ENCODE measurements around the gene KIAA1549.

Gene KIAA1549

DNA sequence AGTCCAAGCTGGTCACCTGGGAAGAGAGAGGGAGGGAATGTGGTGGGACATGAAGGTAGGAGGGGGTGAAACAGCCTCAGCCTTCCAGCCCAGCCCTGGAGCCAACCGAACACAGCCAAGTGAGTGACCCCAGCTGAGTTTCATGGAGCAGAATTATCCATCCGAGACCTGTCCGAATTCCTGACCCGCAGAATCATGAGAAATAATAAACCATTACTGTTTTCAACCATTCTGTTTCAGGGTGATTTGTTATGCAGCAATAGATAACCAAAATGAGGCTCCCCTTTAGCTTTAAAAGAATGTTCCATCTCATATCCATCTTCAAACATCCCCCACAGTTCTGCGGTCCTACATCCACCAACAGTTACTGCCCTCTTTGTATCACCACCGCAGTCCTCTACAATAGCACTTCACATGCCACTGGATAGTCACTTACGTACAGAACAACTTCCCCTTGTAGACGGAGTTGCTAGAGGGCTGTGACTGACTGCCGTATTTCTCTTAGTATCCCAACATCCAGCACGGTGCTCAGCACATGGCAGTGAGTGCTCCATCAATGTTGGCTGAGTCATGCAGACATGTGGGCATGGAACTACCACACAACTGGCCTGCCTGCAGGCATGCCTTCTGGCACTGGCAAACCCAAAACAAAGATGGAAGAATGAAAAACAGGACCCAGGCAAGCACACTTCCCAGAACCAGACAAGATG lies 18.5 kb downstream of the KIAA1549 start:
- Histone ChIP-seq H3K9me3 (ENCODE audit: control insufficient read depth, insufficient read depth, low read length) (no peaks in the 10 kb centered on the region), H3K36me3 (ENCODE audit: insufficient read depth, low read length) (no peaks in the 10 kb centered on the region), H3K4me1 (ENCODE audit: insufficient read depth, low read length) (no peaks in the 10 kb centered on the region), H3K9ac (ENCODE audit: low read depth, low read length) (no peak overlapping the region)

DNA sequence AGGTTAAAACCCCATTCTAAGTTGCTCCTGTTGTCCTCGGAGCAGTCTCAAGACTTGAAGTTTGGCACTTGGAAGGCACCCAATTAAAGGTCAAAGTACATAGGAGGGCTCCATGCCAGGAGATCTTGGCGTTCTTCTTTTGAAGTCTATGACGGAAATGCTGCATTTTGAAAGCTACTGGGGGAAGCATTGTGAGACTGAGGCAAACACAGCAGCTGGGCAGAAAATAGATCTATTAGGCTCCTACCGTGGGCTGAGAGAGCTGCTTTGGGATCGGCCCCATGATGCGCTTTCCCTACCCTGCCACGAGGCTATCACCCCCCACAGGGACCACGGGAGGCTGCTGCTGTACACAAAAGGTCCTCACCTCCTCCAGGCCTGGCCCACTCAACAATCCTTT lies 20.0 kb downstream of the KIAA1549 start:
- Histone ChIP-seq H3K9me3 (ENCODE audit: control insufficient read depth, insufficient read depth, low read length) (no peaks in the 10 kb centered on the region; the same call in 1 of the 2 replicates), H3K9ac (ENCODE audit: low read depth, low read length) (no peak overlapping the region), H3K36me3 (ENCODE audit: insufficient read depth, low read length) (no peaks in the 10 kb centered on the region), H3K4me1 (ENCODE audit: insufficient read depth, low read length) (no peaks in the 10 kb centered on the region)

DNA sequence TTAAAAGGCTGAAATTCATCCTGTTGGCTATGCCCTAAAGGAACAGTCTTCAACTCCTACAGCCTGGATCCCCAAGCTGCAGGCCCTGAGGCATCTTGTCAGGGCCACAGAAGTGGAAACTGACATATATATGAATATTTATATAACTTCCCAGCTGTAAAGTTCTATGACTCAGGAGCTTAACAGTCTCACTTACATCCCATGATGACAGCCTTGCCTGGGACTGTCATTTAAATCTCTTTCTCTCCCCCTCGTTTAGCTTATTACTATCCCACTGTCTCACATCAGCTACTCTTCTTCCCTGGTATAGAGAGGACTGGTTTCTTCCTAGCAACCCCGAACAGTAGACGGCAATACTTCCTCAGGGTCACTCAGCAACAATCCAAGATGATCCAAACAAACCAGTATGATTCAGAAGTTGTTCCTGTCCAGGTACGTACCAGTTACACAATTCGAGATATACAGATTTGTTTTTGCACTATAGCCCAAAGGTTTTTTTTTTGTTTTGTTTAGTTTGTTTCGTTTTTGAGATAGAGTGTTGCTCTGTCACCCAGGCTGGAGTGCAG lies 22.7 kb downstream of the KIAA1549 start:
- H3K4me1 ChIP-seq (ENCODE audit: insufficient read depth, low read length): no peaks in the 10 kb centered on the region; the same call in 1 of the 2 replicates
- no peaks in the 10 kb centered on the region; the same call in 1 of the 2 replicates for H3K9me3 ChIP-seq (ENCODE audit: control insufficient read depth, insufficient read depth, low read length)
- no peaks in the 10 kb centered on the region for H3K36me3 ChIP-seq (ENCODE audit: insufficient read depth, low read length)
- no peak overlapping the region for H3K9ac ChIP-seq (ENCODE audit: low read depth, low read length)

DNA sequence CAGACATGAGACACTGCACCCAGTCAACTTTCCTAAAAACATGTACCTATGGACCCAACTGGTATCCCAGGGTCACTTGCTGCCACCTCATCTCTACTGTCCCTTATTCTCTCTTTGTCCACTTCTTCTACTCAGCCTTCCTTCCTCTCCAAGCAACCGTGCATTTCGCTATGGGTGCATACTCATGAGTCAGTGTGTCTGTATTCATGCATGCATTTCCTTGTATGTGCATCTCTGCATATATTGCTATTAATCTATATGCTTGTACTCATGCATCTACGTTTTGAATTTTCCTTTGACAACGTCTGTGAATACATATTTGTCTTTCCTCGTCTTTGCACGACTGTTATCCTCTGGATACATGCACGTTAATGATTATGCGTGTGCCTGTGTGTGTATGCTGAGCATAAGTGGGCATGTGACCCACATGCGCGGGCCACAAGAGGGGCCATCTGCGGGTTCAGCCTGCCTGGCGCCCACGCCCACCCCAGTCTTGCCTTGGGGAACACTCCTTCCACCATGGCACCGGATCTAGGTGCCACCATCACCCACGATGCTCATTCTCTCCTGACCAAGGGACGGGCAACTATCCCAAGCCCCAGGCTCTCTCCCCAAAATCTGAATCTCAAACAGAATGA lies 23.3 kb downstream of the KIAA1549 start:
- H3K4me1 ChIP-seq (ENCODE audit: insufficient read depth, low read length): no peaks in the 10 kb centered on the region; the same call in 1 of the 2 replicates
- no peaks in the 10 kb centered on the region; the same call in 1 of the 2 replicates for H3K9me3 ChIP-seq (ENCODE audit: control insufficient read depth, insufficient read depth, low read length)
- H3K9ac ChIP-seq (ENCODE audit: low read depth, low read length): no peak overlapping the region
- no peaks in the 10 kb centered on the region for H3K36me3 ChIP-seq (ENCODE audit: insufficient read depth, low read length)

DNA sequence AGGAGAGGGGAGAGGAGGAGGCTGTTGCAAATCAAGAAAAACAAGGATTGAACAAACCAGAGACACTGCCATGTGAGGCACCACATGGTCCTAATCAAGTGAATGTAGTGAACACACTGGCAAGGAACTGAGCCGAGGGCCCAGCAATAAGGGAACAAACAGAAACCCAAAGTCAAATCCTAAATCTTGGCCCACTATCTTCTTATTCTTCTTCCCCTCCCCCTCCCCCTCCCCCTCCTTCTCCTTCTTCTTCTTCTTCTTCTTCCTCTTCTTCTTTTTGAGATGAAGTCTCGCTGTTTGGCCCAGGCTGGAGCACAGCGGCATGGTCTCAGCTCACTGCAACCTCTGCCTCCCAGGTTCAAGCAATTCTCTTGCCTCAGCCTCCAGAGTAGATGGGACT lies 24.0 kb downstream of the KIAA1549 start:
- Histone ChIP-seq H3K9ac (ENCODE audit: low read depth, low read length) (no peak overlapping the region), H3K4me1 (ENCODE audit: insufficient read depth, low read length) (no peaks in the 10 kb centered on the region; the same call in 1 of the 2 replicates), H3K36me3 (ENCODE audit: insufficient read depth, low read length) (no peaks in the 10 kb centered on the region), H3K9me3 (ENCODE audit: control insufficient read depth, insufficient read depth, low read length) (no peaks in the 10 kb centered on the region; the same call in 1 of the 2 replicates)

DNA sequence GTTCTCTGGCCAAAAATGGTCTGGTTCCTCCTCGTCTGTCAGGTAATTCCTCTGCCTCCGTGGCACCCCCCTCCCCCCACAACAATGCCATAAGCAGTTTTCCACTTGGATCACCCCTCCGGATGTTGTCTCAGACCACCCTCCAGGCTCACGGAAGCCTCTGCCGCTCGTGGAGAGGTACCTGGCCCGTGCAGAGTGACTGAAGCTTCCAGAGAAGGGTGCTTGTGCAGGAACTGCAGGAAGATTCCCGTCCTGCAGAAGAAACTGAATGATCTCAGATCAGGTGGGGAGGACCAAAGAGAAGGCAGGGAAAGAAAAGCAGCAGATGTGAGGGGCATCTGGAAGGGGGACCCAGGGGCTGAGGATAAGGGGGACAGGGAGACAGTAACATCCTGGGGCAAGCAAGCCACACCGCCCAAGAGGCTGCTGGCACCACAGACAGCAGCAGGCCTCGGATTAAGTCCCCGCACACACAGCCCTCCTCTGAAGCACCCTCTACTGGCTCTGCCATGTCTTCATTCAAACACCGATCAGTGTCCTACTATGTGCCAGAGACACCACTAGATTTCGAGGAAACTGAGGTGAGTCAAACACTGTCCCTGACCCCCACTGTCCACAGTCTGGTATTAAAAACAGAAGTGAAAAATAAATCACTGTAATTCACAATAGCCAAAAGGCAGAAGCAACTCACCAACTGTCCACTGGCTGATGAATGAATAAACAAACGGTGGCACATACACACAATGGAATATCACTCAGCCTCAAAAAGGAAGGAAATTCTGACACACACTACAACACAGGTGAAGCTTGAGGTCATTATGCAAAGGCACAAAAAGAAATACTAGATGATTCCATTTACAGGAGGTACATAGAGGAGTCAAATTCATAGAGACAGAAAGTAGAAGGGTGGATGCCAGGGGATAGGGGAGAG lies 26.4 kb downstream of the KIAA1549 start:
- no peak overlapping the region for H3K9ac ChIP-seq (ENCODE audit: low read depth, low read length)
- no peaks in the 10 kb centered on the region for H3K36me3 ChIP-seq (ENCODE audit: insufficient read depth, low read length)
- H3K9me3 ChIP-seq (ENCODE audit: control insufficient read depth, insufficient read depth, low read length): no peaks in the 10 kb centered on the region; the same call in 1 of the 2 replicates
- no peaks in the 10 kb centered on the region; the same call in 1 of the 2 replicates for H3K4me1 ChIP-seq (ENCODE audit: insufficient read depth, low read length)

DNA sequence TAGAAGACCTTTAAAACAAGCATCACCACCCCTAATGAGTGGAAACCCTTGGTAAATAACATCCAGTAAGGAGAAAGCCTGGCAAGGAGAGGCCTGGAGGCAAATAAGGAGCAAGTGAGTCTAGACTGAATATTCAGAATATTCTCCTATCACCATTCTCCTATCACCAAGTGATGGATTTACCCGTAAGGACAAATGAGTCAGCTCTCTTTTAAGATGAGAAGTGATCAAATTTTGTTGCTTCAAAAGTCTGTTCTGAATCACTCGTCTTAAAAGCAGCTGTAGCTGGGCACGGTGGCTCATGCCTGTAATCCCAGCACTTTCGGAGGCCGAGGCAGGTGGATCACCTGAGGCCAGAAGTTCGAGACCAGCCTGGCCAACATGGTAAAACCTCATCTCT lies 28.4 kb downstream of the KIAA1549 start:
- H3K9ac ChIP-seq (ENCODE audit: low read depth, low read length): no peak overlapping the region
- no peaks in the 10 kb centered on the region for H3K36me3 ChIP-seq (ENCODE audit: insufficient read depth, low read length)
- H3K9me3 ChIP-seq (ENCODE audit: control insufficient read depth, insufficient read depth, low read length): no peaks in the 10 kb centered on the region; the same call in 1 of the 2 replicates
- H3K4me1 ChIP-seq (ENCODE audit: insufficient read depth, low read length): no peaks in the 10 kb centered on the region; the same call in 1 of the 2 replicates

DNA sequence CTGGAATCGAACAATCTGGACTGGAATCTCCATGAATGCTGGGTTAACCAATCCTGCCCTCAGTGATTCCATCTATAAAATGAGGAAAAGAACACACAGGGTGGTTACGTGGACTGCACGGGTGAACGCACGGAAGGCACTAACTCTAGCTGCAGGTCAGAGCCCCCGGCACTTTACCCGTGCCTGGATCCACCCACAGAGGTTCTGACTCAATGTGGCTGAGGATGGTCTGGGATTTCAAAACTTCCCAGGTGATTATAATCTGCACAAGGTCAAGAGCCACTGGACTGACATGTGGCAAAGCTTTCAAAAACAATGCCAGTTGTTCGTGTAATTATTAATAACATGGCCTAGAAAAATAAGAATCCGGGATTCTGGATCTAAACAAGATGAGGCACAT lies 29.2 kb downstream of the KIAA1549 start:
- H3K9ac ChIP-seq (ENCODE audit: low read depth, low read length): no peak overlapping the region
- H3K4me1 ChIP-seq (ENCODE audit: insufficient read depth, low read length): no peaks in the 10 kb centered on the region; the same call in 1 of the 2 replicates
- no peaks in the 10 kb centered on the region for H3K36me3 ChIP-seq (ENCODE audit: insufficient read depth, low read length)
- H3K9me3 ChIP-seq (ENCODE audit: control insufficient read depth, insufficient read depth, low read length): no peaks in the 10 kb centered on the region; the same call in 1 of the 2 replicates

DNA sequence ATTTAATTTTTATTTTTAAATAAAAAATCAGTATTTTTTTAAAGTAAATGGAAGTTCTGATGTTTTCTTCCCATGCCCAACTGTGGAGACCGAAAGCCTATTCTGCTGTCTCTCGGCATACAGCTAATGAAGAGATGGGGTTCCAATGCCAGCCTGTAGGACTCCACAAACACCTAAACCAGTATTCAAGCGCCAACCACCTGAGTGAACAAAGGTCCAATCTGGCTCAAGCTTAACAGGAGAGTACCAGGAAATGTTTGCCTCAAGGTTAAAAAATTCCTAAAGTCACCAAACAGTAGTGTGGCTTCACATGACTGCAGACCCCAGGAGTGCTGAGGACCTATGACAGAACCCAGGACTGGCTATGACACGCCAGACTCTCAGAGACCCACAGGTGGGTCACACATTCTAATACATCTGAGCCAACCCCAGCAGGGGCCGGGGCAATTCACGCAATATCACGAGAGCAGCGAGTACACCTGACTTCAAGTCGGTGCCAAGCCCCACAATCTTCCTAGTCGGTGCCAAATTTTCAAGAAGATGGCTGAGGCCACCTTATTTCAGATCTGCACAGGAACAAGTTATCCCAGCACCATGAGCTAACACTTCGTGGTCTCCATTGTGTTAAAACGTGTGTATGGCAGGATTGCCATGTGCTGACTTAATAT lies 31.6 kb downstream of the KIAA1549 start:
- Histone ChIP-seq H3K36me3 (ENCODE audit: insufficient read depth, low read length) (no peaks in the 10 kb centered on the region), H3K4me1 (ENCODE audit: insufficient read depth, low read length) (no peaks in the 10 kb centered on the region; the same call in 1 of the 2 replicates), H3K9ac (ENCODE audit: low read depth, low read length) (no peak overlapping the region), H3K9me3 (ENCODE audit: control insufficient read depth, insufficient read depth, low read length) (no peaks in the 10 kb centered on the region)

DNA sequence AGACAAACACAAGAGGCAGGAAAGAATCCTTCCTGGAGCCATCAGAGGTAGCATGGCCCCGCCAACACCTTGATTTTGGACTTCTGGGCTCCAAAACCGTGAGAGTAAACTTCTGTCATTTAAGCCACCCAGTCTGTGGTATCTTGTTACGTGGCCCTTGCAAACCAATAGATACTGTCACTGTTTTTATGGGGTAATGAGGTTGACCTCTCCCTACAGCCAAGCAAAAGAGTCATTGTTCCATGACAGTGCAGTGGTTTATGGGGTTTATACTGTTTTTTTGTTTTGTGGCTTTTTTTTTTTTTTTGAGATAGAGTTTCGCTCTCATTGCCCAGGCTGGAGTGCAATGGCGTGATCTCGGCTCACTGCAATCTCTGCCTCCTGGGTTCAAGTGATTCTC lies 32.8 kb downstream of the KIAA1549 start:
- H3K36me3 ChIP-seq (ENCODE audit: insufficient read depth, low read length): no peaks in the 10 kb centered on the region

DNA sequence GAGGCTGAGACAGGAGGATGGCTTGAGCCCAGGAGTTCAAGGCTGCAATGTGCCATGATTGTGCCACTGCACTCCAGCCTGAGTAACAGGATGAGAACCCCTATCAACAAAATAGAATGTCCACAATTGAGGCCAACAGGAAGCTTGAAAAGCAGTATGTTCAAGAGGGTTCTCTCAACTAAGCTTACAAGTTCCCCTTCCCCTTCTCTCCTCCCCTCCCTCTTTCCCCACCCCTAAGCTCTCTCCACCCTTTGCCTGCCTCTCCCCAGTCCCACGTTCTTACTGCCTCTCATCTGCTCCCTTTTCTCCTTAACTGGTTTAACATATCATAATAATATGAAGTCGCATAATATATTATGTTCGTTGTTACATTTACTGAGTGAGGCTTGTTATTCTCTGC lies 35.4 kb downstream of the KIAA1549 start:
- Histone ChIP-seq H3K4me1 (ENCODE audit: insufficient read depth, low read length) (no peaks in the 10 kb centered on the region), H3K9me3 (ENCODE audit: control insufficient read depth, insufficient read depth, low read length) (no peaks in the 10 kb centered on the region), H3K36me3 (ENCODE audit: insufficient read depth, low read length) (no peaks in the 10 kb centered on the region), H3K9ac (ENCODE audit: low read depth, low read length) (no peak overlapping the region)

More for the DNA sequence above, 32.8 kb downstream of the KIAA1549 start:
- Histone ChIP-seq H3K4me1 (ENCODE audit: insufficient read depth, low read length) (no peaks in the 10 kb centered on the region), H3K9me3 (ENCODE audit: control insufficient read depth, insufficient read depth, low read length) (no peaks in the 10 kb centered on the region), H3K9ac (ENCODE audit: low read depth, low read length) (no peak overlapping the region)

DNA sequence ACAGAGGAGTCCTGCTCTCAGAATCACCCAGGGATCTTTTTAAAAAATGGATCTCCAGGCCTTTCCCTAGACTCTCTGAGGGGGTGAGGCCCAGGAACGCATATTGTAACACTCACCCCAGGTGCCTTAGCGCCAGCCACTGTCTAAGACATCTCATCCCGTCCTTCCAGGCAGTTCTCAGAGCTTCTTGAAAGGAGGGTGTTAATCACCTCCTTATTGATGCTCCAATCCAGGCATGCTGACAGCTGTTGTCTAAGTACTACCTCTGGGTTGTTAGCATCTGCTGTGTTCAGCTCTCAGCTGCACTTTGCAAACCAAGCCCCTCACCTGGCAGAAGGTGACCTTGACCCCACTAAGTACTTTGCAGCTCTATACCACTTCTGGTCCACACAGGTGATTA lies 36.0 kb downstream of the KIAA1549 start:
- Histone ChIP-seq H3K36me3 (ENCODE audit: insufficient read depth, low read length) (no peaks in the 10 kb centered on the region), H3K9ac (ENCODE audit: low read depth, low read length) (no peak overlapping the region), H3K9me3 (ENCODE audit: control insufficient read depth, insufficient read depth, low read length) (no peaks in the 10 kb centered on the region), H3K4me1 (ENCODE audit: insufficient read depth, low read length) (no peaks in the 10 kb centered on the region)

DNA sequence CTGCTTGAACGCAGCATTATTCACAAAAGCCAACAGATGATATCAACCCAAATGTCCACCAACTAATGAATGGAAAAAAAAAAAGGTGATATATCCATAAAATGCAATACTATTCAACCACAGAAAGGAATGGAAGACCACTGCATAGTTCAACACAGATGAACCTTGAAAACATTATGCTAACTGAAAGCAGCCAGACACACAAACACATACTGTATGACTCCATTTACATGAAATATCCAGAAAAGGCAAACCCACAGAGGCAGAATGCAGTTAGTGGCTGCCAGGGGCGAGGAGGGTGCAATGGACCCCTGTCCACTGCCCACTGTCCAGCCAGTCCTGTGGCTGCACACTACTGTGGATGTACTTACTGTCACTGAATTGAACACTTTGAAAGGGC lies 36.6 kb downstream of the KIAA1549 start:
- no peaks in the 10 kb centered on the region for H3K4me1 ChIP-seq (ENCODE audit: insufficient read depth, low read length)
- no peaks in the 10 kb centered on the region for H3K9me3 ChIP-seq (ENCODE audit: control insufficient read depth, insufficient read depth, low read length)
- H3K36me3 ChIP-seq (ENCODE audit: insufficient read depth, low read length): no peaks in the 10 kb centered on the region
- no peak overlapping the region for H3K9ac ChIP-seq (ENCODE audit: low read depth, low read length)
